K562 (cell line): ENCODE data around the gene DPM1. TPM values are rescaled to one million over a fixed set of nuclear protein-coding genes. Genes with fewer than 3 reads are reported as not detected.

Source experiments
- CHAMP1 ChIP-seq: fragments of 450-650 bp; IDR thresholded peaks from 2 replicates; pipeline ENCODE4 v1.6.1; 2016; ENCODE audit warnings: mild to moderate bottlenecking
- FOXO4 ChIP-seq: fragments of 450-650 bp; formaldehyde crosslinking; IDR thresholded peaks from 2 replicates; pipeline ENCODE4 v1.4.0; 2020; ENCODE audit warnings: mild to moderate bottlenecking, moderate library complexity
- HDGF ChIP-seq: fragments of 450-650 bp; IDR thresholded peaks from 2 replicates; pipeline ENCODE4 v1.6.1; 2016
- MEIS2 ChIP-seq: fragments of 450-650 bp; IDR thresholded peaks from 2 replicates; pipeline ENCODE4 v1.6.1; 2014; ENCODE audit warnings: mild to moderate bottlenecking; ENCODE audit not compliant: partially characterized antibody
- NR2C1 ChIP-seq, 2 experiments: fragments of 450-650 bp; IDR thresholded peaks; 2 replicates each; pipeline ENCODE4 v1.6.1; 2017; ENCODE audit warnings: mild to moderate bottlenecking in 2 of 2, antibody characterized with exemption in 1 of 2, inconsistent platforms in 1 of 2, missing compliant biosample characterization in 1 of 2, missing genetic modification characterization in 1 of 2
- RFX7 ChIP-seq: fragments of 250-450 bp; sonication (Bioruptor Pico); IDR thresholded peaks from 2 replicates; pipeline ENCODE4 v1.5.1; 2021; ENCODE audit warnings: mild to moderate bottlenecking
- RNF219 ChIP-seq: fragments of 250-450 bp; sonication (Bioruptor Pico); IDR thresholded peaks from 2 replicates; pipeline ENCODE4 v1.5.0; 2022; ENCODE audit warnings: mild to moderate bottlenecking
- SPI1 ChIP-seq: IDR thresholded peaks from 2 replicates; pipeline ENCODE4 v1.6.1; 2011; ENCODE audit warnings: low read depth, low read length, control low read depth, borderline replicate concordance
- STAT6 ChIP-seq: sonication (generic); formaldehyde crosslinking; IDR thresholded peaks from 2 replicates; pipeline ENCODE4 v1.8.1; 2023; ENCODE audit warnings: mild to moderate bottlenecking, missing genetic modification reagents
- THAP12 ChIP-seq: fragments of 250-450 bp; sonication (Bioruptor Pico); IDR thresholded peaks from 2 replicates; pipeline ENCODE4 v1.9.0; 2021; ENCODE audit warnings: mild to moderate bottlenecking, inconsistent platforms
- ZNF280A ChIP-seq: fragments of 450-650 bp; IDR thresholded peaks from 2 replicates; pipeline ENCODE4 v1.6.1; 2018; ENCODE audit warnings: mild to moderate bottlenecking, low read depth; ENCODE audit not compliant: partially characterized antibody
- ZNF408 ChIP-seq: fragments of 250-450 bp; sonication (Bioruptor Pico); IDR thresholded peaks from 2 replicates; pipeline ENCODE4 v1.4.0; 2020; ENCODE audit warnings: low read depth, mild to moderate bottlenecking, moderate library complexity
- ZSCAN29 ChIP-seq: fragments of 450-650 bp; IDR thresholded peaks from 2 replicates; pipeline ENCODE4 v1.6.1; 2017
- polyA plus RNA-seq, 8 experiments: library from polyadenylated mRNA; depleted of rRNA in 4 of 8; stranded (reverse) in 5 of 8; unstranded in 3 of 8; fragments of >200 nt; fragmentation: Nextera tagmentation in 2 of 8; fragmentation: Illumina TruSeq in 1 of 8; extraction: Ambion mirVana in 2 of 8; extraction: Trizol in 1 of 8; gene quantifications; 2 replicates each; pipeline versions ENCODE4 v1.2.1 to v1.2.3, GENCODE V29; 2011 to 2014; ENCODE audit warnings: inconsistent platforms in 1 of 8, missing spikeins in 1 of 8
- total RNA-seq, 7 experiments: library from RNA; depleted of rRNA in 6 of 7; stranded (reverse); fragments of >200 nt in 6 of 7; fragmentation: Illumina TruSeq in 2 of 7; extraction: Trizol in 2 of 7; gene quantifications; 2 replicates each; pipeline versions ENCODE4 v1.2.1 to v1.2.3, GENCODE V29; 2011 to 2021; ENCODE audit warnings: low replicate concordance in 1 of 7

The DPM1 gene
- total and polyA plus RNA-seq, 9 of the 15 experiments (the other 6 are each of a cell fraction or from before 2014, with no cell fraction given): 75.2 to 190 (median 153) TPM

- TF ChIP-seq ZSCAN29 (0 out of 2 replicates have a peak, but pooled peaks have one; percentile 10), FOXO4 (CRISPR knock-in tag) (no peak), RFX7 (CRISPR knock-in tag) (no peak), CHAMP1 (no peak), THAP12 (CRISPR knock-in tag) (0 out of 2 replicates have a peak, but pooled peaks have one; percentile 34), STAT6 (CRISPR knock-in tag) (no peak), HDGF (no peak), ZNF280A (no peak), ZNF408 (CRISPR knock-in tag) (no peak), MEIS2 (no peak), RNF219 (CRISPR knock-in tag) (no peak), SPI1 (peak; percentile 18; the same call in 1 of the 2 replicates), NR2C1 (IDR thresholded peaks at IDR 0.05) (no peak), NR2C1 (tag; IDR thresholded peaks at IDR 0.05) (no peak)
These were observed at the start of gene DPM1 (continued) for GRCh38 chr20:50957798-50958614.
